Keratinocyte (primary cell): ENCODE data around the gene THUMPD1. TPM values are rescaled to one million over a fixed set of nuclear protein-coding genes. Genes with fewer than 3 reads are reported as not detected.

Source experiments
- DNase-seq: peaks from one replicate; pipeline ENCODE4 v3.0.0-alpha.2; 2011; ENCODE audit warnings: low read depth, missing footprints, low spot score
- FAIRE-seq: peaks from 2 replicates; lab custom pipeline; 2011; peaks lifted over from hg19 to GRCh38; lab: Jason Lieb, UNC
- H2AFZ ChIP-seq: 2 replicates; pipeline ENCODE4 v1.6.0; 2012; ENCODE audit warnings: low read length, control low read depth, inconsistent platforms; ENCODE audit not compliant: control insufficient read depth
- H3K27ac ChIP-seq: 2 replicates; pipeline ENCODE4 v1.5.1; 2011; ENCODE audit warnings: low read length; ENCODE audit not compliant: control insufficient read depth, insufficient read depth
- H3K27me3 ChIP-seq: 3 replicates; pipeline ENCODE4 v1.6.0; 2011; ENCODE audit warnings: low read length; ENCODE audit not compliant: control insufficient read depth, insufficient read depth; ENCODE audit errors: extremely low read depth
- H3K36me3 ChIP-seq, 2 experiments: 2 replicates in 1 of 2; 3 replicates in 1 of 2; pipeline ENCODE4 v1.5.1; 2011; ENCODE audit warnings: low read length in 2 of 2, mild to moderate bottlenecking in 1 of 2; ENCODE audit not compliant: control insufficient read depth in 2 of 2, insufficient read depth in 2 of 2; ENCODE audit errors: extremely low read depth in 1 of 2
- H3K4me1 ChIP-seq: 3 replicates; pipeline ENCODE4 v1.5.1; 2011; ENCODE audit warnings: low read length; ENCODE audit not compliant: control insufficient read depth, insufficient read depth; ENCODE audit errors: extremely low read depth
- H3K4me2 ChIP-seq: 3 replicates; pipeline ENCODE4 v1.6.0; 2011; ENCODE audit warnings: low read depth, low read length; ENCODE audit not compliant: control insufficient read depth, insufficient read depth; ENCODE audit errors: extremely low read depth
- H3K4me3 ChIP-seq, 3 experiments: fragments of 200-600 bp in 1 of 3; sonication (generic) in 1 of 3; 2 replicates in 2 of 3; 3 replicates in 1 of 3; pipeline ENCODE4 v1.5.1; 2011 to 2016; ENCODE audit warnings: low read length in 3 of 3, mild to moderate bottlenecking in 3 of 3, control low read depth in 2 of 3, inconsistent platforms in 1 of 3, low read depth in 1 of 3, mixed read lengths in 1 of 3, mixed run types in 1 of 3, moderate library complexity in 1 of 3; ENCODE audit not compliant: control insufficient read depth in 2 of 3, insufficient read depth in 2 of 3; ENCODE audit errors: extremely low read depth in 1 of 3
- H3K79me2 ChIP-seq: 2 replicates; pipeline ENCODE4 v1.6.0; 2012; ENCODE audit warnings: low read length; ENCODE audit not compliant: control insufficient read depth, insufficient read depth
- H3K9ac ChIP-seq: 3 replicates; pipeline ENCODE4 v1.6.0; 2011; ENCODE audit warnings: low read length; ENCODE audit not compliant: control insufficient read depth, insufficient read depth; ENCODE audit errors: extremely low read depth
- H3K9me1 ChIP-seq: 3 replicates; pipeline ENCODE4 v1.6.0; 2011; ENCODE audit warnings: low read length; ENCODE audit not compliant: control insufficient read depth, insufficient read depth; ENCODE audit errors: extremely low read depth
- H3K9me3 ChIP-seq: 2 replicates; pipeline ENCODE4 v1.5.1; 2012; ENCODE audit warnings: low read depth, low read length; ENCODE audit not compliant: control insufficient read depth
- H4K20me1 ChIP-seq: 3 replicates; pipeline ENCODE4 v1.6.0; 2011; ENCODE audit warnings: low read length; ENCODE audit not compliant: control insufficient read depth, insufficient read depth; ENCODE audit errors: extremely low read depth
- CTCF ChIP-seq, 3 experiments: IDR thresholded peaks in 1 of 3; conservative IDR thresholded peaks in 1 of 3; optimal IDR thresholded peaks in 1 of 3; 2 replicates in 2 of 3; 3 replicates in 1 of 3; pipeline versions ENCODE3 to v1.5.1; 2011; ENCODE audit warnings: low read length in 3 of 3, mild to moderate bottlenecking in 3 of 3, moderate library complexity in 2 of 3, control low read depth in 1 of 3, inconsistent platforms in 1 of 3; ENCODE audit not compliant: insufficient read depth in 2 of 3; ENCODE audit errors: extremely low read depth in 1 of 3
- EZH2 ChIP-seq: IDR thresholded peaks from one replicate; pipeline ENCODE4 v1.6.1; 2012; ENCODE audit warnings: inconsistent platforms, mild to moderate bottlenecking, low read length, moderate library complexity
- dilution Hi-C: fragments of 300-500 bp; cut with MboI; formaldehyde crosslinking; loops from one replicate; pipeline ENCODE4 v1.7.0; 2020; ENCODE audit warnings: low sequenced_read_pairs; ENCODE audit not compliant: extremely low pct_ligation_motif_present
- polyA plus RNA-seq, 5 experiments: library from polyadenylated mRNA; depleted of rRNA in 3 of 5; stranded (reverse) in 3 of 5; stranded (forward) in 1 of 5; unstranded in 1 of 5; fragments of >200 nt; gene quantifications; 1 replicate in 1 of 5; 2 replicates in 3 of 5; 3 replicates in 1 of 5; pipeline versions ENCODE4 v1.2.1 to v1.2.3, GENCODE V29; 2011 to 2012; ENCODE audit warnings: missing spikeins in 2 of 5, low read depth in 1 of 5, low replicate concordance in 1 of 5
- small RNA-seq, 3 experiments: library from RNA; depleted of rRNA; stranded (forward); fragments of <200 nt; gene quantifications; one replicate each; pipeline ENCODE3, GENCODE V24; 2012; ENCODE audit warnings: low read depth in 3 of 3, low replicate concordance in 1 of 3; ENCODE audit not compliant: insufficient read length in 3 of 3

The THUMPD1 gene
- polyA plus RNA-seq, 1 donor (not counting 4 experiments of a cell fraction or from before 2014, with no cell fraction given): 25.9 TPM

DNA sequence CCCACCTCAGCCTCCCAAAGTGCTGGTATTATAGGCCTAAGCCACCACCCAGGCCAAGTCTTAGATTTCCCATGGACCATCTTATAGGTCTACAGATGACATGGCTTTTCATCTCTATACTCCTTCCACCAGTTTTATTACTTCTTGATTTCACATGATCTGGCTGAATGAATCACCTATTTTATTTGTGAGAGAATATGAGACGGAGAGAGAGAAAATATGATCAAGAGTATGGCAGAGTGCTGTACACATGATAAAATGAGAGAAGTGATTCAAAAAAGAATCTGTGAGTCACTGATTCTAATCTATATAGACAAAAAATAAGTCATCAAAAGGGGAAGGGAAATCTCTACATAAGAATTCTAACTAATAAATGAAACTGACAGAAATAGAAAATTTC lies 57.8 kb downstream of the THUMPD1 start:
- Histone ChIP-seq H3K27ac (no peak overlapping the region), H3K4me3 (no peak overlapping the region), H4K20me1 (no peaks in the 10 kb centered on the region), H3K9me1 (no peaks in the 10 kb centered on the region), H3K36me3 (no peaks in the 10 kb centered on the region), H3K4me2 (no peak overlapping the region), H3K9ac (no peak overlapping the region), H3K9me3 (no peaks in the 10 kb centered on the region), H3K27me3 (no peaks in the 10 kb centered on the region), H3K4me1 (no peaks in the 10 kb centered on the region), H2AFZ (no peak overlapping the region), H3K79me2 (no peaks in the 10 kb centered on the region)
- TF ChIP-seq EZH2: no peak
- TF ChIP-seq CTCF (optimal IDR thresholded peaks at IDR 0.05 in 1 of 3, IDR thresholded peaks at IDR 0.05 in 1 of 3, conservative IDR thresholded peaks at IDR 0.05 in 1 of 3; ENCODE audit: extremely low read depth in 1 of 3, insufficient read depth in 2 of 3, low read length in 3 of 3): no peak
- no peak for DNase-seq
- no peak for FAIRE-seq
- dilution Hi-C loops: no loop called here

Small RNA genes lying within 50 kb of the gene (small RNA-seq; reads per million reads assigned to genes)
- gene RNU6-944P: 0 to 0.50 (median 0.07) reads per million in 3 experiments

Other genes starting within 250 kb of the THUMPD1 start
- not detected in 3 replicates for gene ACSM2B, start 165.5 kb downstream of the THUMPD1 start, polyA plus RNA-seq
- gene ACSM1, start 44.1 kb downstream of the THUMPD1 start, polyA plus RNA-seq: 0.54 to 1.4 TPM (median 0.63 TPM) in 3 replicates
- gene ACSM3, start 22.2 kb upstream of the THUMPD1 start, polyA plus RNA-seq: 0.38 to 0.40 TPM (median 0.39 TPM) in 3 replicates
- 15.2 to 35.3 TPM (median 19.5 TPM) in 3 replicates for gene ERI2, start 64.7 kb upstream of the THUMPD1 start, polyA plus RNA-seq
- 1.3 to 2.6 TPM (median 1.8 TPM) in 3 replicates for gene REXO5, start 64.7 kb upstream of the THUMPD1 start, polyA plus RNA-seq
- 8.0 to 10.0 TPM (median 9.4 TPM) in 3 replicates for gene DCUN1D3, start 158.5 kb upstream of the THUMPD1 start, polyA plus RNA-seq
- 13.1 to 27.1 TPM (median 21.7 TPM) in 3 replicates for gene LYRM1, start 159.0 kb upstream of the THUMPD1 start, polyA plus RNA-seq